Measurements from ENCODE around the gene KRTAP10-7. TPM values are rescaled to one million over a fixed set of nuclear protein-coding genes. Genes with fewer than 3 reads are reported as not detected.
"Not testable (repeated sequence)": the region's sequence is repeated elsewhere in the genome, so short reads cannot be mapped to it uniquely, and the experiment has no call there.

KRTAP10-7 gene
- total RNA-seq, 1 donor from 2014 or later: not detected

- H3K27ac Mint-ChIP-seq: no peak overlapping the region
- H3K4me3 Mint-ChIP-seq: peak overlapping the region; percentile 41
- Histone ChIP-seq H3K9ac (no peak overlapping the region), H3K79me2 (ENCODE audit: low read depth) (no peaks in the 10 kb centered on the region), H3K27me3 (no peaks in the 10 kb centered on the region), H3K4me2 (no peak overlapping the region), H3K9me3 (ENCODE audit: low read depth) (no peaks in the 10 kb centered on the region), H3K4me3 (no peak overlapping the region), H3K27ac (no peak overlapping the region), H3F3A (ENCODE audit: low read depth) (no peaks in the 10 kb centered on the region), H2AFZ (replicated peaks) (no peak overlapping the region), H4K20me1 (ENCODE audit: low read depth) (no peaks in the 10 kb centered on the region), H3K4me1 (peaks cover 5% of the 10 kb centered on the region), H3K36me3 (no peaks in the 10 kb centered on the region)
- DNase-seq (ENCODE audit: low spot score): no peak
- H3K36me3 Mint-ChIP-seq: no peaks in the 10 kb centered on the region
- peaks cover 2% of the 10 kb centered on the region for H3K27me3 Mint-ChIP-seq (ENCODE audit: insufficient read depth, low read depth)
- peaks cover 15% of the 10 kb centered on the region for H3K4me1 Mint-ChIP-seq
- TF ChIP-seq EZH2phosphoT487 (IDR thresholded peaks at IDR 0.05): no peak
- no peak for TF ChIP-seq EZH2 (IDR thresholded peaks at IDR 0.05)
- TF ChIP-seq CTCF (IDR thresholded peaks at IDR 0.05): no peak
- peaks cover 3% of the 10 kb centered on the region for H3K9me3 Mint-ChIP-seq
Measured at GRCh38 chr21:44589586-44590305, 10.7 kb upstream of the KRTAP10-7 start.

GRCh38 chr21:44590311-44590721, 10.1 kb upstream of the KRTAP10-7 start:
- Histone ChIP-seq H3K9ac (no peak overlapping the region), H3K27me3 (no peaks in the 10 kb centered on the region), H4K20me1 (ENCODE audit: low read depth) (no peaks in the 10 kb centered on the region), H3K79me2 (ENCODE audit: low read depth) (no peaks in the 10 kb centered on the region), H2AFZ (replicated peaks) (no peak overlapping the region), H3F3A (ENCODE audit: low read depth) (no peaks in the 10 kb centered on the region), H3K27ac (no peak overlapping the region), H3K4me2 (no peak overlapping the region), H3K4me3 (no peak overlapping the region), H3K36me3 (no peaks in the 10 kb centered on the region), H3K9me3 (ENCODE audit: low read depth) (no peaks in the 10 kb centered on the region), H3K4me1 (peaks cover 5% of the 10 kb centered on the region)
- H3K27ac Mint-ChIP-seq: no peak overlapping the region
- H3K4me1 Mint-ChIP-seq: peaks cover 15% of the 10 kb centered on the region
- TF ChIP-seq CTCF (IDR thresholded peaks at IDR 0.05) (no peak), EZH2phosphoT487 (IDR thresholded peaks at IDR 0.05) (no peak), EZH2 (IDR thresholded peaks at IDR 0.05) (no peak)
- peaks cover 2% of the 10 kb centered on the region for H3K27me3 Mint-ChIP-seq (ENCODE audit: insufficient read depth, low read depth)
- H3K36me3 Mint-ChIP-seq: no peaks in the 10 kb centered on the region
- H3K4me3 Mint-ChIP-seq: peak overlapping the region; percentile 41
- H3K9me3 Mint-ChIP-seq: peaks cover 3% of the 10 kb centered on the region
- no peak for DNase-seq (ENCODE audit: low spot score)

- not testable (repeated sequence) for H3K36me3 ChIP-seq; H4K20me1 ChIP-seq (ENCODE audit: low read depth); H3K9me3 Mint-ChIP-seq; H3F3A ChIP-seq (ENCODE audit: low read depth); H3K4me3 ChIP-seq; H2AFZ ChIP-seq (replicated peaks); H3K27ac Mint-ChIP-seq; H3K9me3 ChIP-seq (ENCODE audit: low read depth); H3K27me3 Mint-ChIP-seq (ENCODE audit: insufficient read depth, low read depth); H3K4me1 ChIP-seq; H3K27me3 ChIP-seq; H3K4me2 ChIP-seq; H3K4me3 Mint-ChIP-seq; DNase-seq (ENCODE audit: low spot score); H3K79me2 ChIP-seq (ENCODE audit: low read depth); H3K9ac ChIP-seq; H3K36me3 Mint-ChIP-seq; H3K27ac ChIP-seq
- peaks cover 15% of the 10 kb centered on the region for H3K4me1 Mint-ChIP-seq
Measured at GRCh38 chr21:44590897-44591800, 9.2 kb upstream of the KRTAP10-7 start.

- H3K9me3 Mint-ChIP-seq; H3K9ac ChIP-seq; H3K27ac ChIP-seq; H3K27me3 ChIP-seq; H3K4me1 ChIP-seq; H3K79me2 ChIP-seq (ENCODE audit: low read depth); H4K20me1 ChIP-seq (ENCODE audit: low read depth); H3K27ac Mint-ChIP-seq; H3K27me3 Mint-ChIP-seq (ENCODE audit: insufficient read depth, low read depth); H3K36me3 ChIP-seq; DNase-seq (ENCODE audit: low spot score); H3K36me3 Mint-ChIP-seq; H3K4me2 ChIP-seq; H3K4me3 Mint-ChIP-seq; H2AFZ ChIP-seq (replicated peaks); H3F3A ChIP-seq (ENCODE audit: low read depth); H3K9me3 ChIP-seq (ENCODE audit: low read depth); H3K4me3 ChIP-seq: not testable (repeated sequence)
- H3K4me1 Mint-ChIP-seq: peaks cover 15% of the 10 kb centered on the region
Measured at GRCh38 chr21:44591801-44592130, 8.6 kb upstream of the KRTAP10-7 start.
